Activated CD4-positive, alpha-beta T cell treated with anti-CD3 and anti-CD28 coated beads for 36 hours (primary cell): ENCODE results near the gene CSRP3. TPM values are rescaled to one million over a fixed set of nuclear protein-coding genes. Genes with fewer than 3 reads are reported as not detected.

Source experiments
- ATAC-seq: fragments of 200-7000 bp; cut with Tn5 transposase; one replicate; pipeline ENCODE4 v1.10.0; 2021; ENCODE audit warnings: mild to moderate bottlenecking, moderate library complexity
- CTCF ChIA-PET: fragments of 350-600 bp; sonication (Branson Sonifier 250); formaldehyde crosslinking; loops from one replicate; lab custom pipeline; 2021; ENCODE audit warnings: antibody characterized with exemption; lab: Charles Lee
- POLR2A ChIA-PET: fragments of 350-600 bp; sonication (Branson Sonifier 250); formaldehyde crosslinking; loops from one replicate; lab custom pipeline; 2021; ENCODE audit warnings: antibody characterized with exemption, inconsistent platforms; lab: Charles Lee
- DNase-seq: peaks from one replicate; pipeline ENCODE4 v3.0.0-alpha.2; 2020
- H3K27ac Mint-ChIP-seq: one replicate; pipeline ENCODE4 v1.8.0; 2021; ENCODE audit warnings: mixed read lengths
- H3K27me3 Mint-ChIP-seq: one replicate; pipeline ENCODE4 v1.8.0; 2021; ENCODE audit warnings: mixed read lengths
- H3K36me3 Mint-ChIP-seq: one replicate; pipeline ENCODE4 v1.8.0; 2021; ENCODE audit warnings: low read depth, mixed read lengths
- H3K4me1 Mint-ChIP-seq: one replicate; pipeline ENCODE4 v1.8.0; 2021; ENCODE audit warnings: mixed read lengths
- H3K4me3 Mint-ChIP-seq: one replicate; pipeline ENCODE4 v1.8.0; 2021; ENCODE audit warnings: mild to moderate bottlenecking, moderate library complexity, mixed read lengths
- H3K9me3 Mint-ChIP-seq: one replicate; pipeline ENCODE4 v1.8.0; 2021; ENCODE audit warnings: low read depth, mixed read lengths
- intact Hi-C, 2 experiments: fragments of 100-400 bp; cut with DNase I in 1 of 2; cut with micrococcal nuclease in 1 of 2; formaldehyde crosslinking; loops; one replicate each; pipeline versions ENCODE4 v1.14.2 to v1.15.1; 2022 to 2024; cut with DNase I, micrococcal nuclease
- total RNA-seq, 2 experiments: library from RNA; stranded (reverse); gene quantifications; one replicate each; pipeline ENCODE4 v1.2.3, GENCODE V29; 2021

CSRP3 gene
- total RNA-seq, 2 experiments from 2014 or later, result not detected

DNA sequence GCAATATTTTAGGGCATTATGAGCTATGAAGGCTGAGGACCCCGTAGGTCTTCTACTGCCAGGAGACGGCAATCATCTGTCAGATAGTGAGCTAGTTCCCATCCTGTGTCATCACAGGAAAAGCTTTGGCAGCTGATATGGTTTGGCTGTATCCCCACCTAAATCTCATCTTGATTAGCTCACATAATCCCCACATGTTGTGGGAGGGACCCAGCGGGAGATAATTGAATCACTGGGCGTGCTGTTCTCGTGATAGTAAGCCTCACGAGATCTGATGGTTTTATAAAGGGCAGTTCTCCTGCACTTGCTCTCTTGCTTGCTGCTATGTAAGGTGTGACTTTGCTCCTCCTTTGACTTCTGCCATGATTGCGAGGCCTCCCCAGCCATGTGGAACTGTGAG lies 18.1 kb downstream of the CSRP3 start:
- H3K27me3 Mint-ChIP-seq, result no peaks in the 10 kb centered on the region
- no peaks in the 10 kb centered on the region for H3K36me3 Mint-ChIP-seq
- CTCF ChIA-PET, result interaction anchor here (0.5 kb wide), 1 partner anchor 456 kb away, joined by 3 read pairs; no protein-coding TSS in a partner anchor
- intact Hi-C loops, result no loop called here
- no peaks in the 10 kb centered on the region for H3K9me3 Mint-ChIP-seq
- ATAC-seq, result no peak
- H3K4me3 Mint-ChIP-seq, result no peak overlapping the region
- POLR2A ChIA-PET, result no interaction called here
- H3K27ac Mint-ChIP-seq, result no peak overlapping the region
- no peaks in the 10 kb centered on the region for H3K4me1 Mint-ChIP-seq
- DNase-seq, result no peak

DNA sequence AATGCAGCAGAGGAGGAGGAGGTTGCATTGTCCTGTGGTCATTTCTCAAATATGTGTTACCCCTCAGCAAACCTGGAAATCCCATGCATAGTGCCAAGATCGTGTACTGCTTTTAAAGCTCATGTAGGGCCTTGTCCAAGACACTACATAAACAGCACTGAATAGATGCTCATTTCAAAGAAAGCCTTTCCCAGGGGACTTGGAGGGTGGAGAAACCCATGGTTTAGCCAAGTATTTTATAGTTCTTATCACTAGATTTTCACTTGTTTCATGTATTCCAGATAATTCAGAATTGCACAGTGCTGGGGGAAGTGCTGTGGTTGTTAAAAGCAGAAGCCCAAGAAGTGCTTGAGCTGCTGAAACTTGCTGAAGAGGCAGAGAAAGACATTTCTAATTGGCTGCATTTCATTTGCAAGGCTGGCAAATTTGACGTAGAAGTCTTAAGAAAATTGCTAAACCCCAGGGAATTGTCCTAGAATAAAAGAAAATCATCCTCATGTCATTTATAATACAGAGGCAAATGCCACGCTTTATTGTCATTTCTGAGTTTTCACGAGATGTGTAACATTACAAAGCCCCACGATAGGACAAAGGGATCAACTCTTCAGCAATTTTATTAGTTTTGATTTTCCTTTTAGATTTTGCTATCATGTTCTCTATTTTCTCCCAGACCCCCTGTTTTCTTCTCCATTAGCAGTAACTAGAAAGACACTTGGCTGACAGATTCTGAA lies 20.1 kb downstream of the CSRP3 start:
- Mint-ChIP-seq H3K4me1 (no peaks in the 10 kb centered on the region), H3K27me3 (no peaks in the 10 kb centered on the region), H3K4me3 (no peak overlapping the region), H3K9me3 (no peaks in the 10 kb centered on the region), H3K27ac (no peak overlapping the region), H3K36me3 (peaks cover 9% of the 10 kb centered on the region)
- DNase-seq (no peak), ATAC-seq (no peak)
- CTCF ChIA-PET, result interaction anchor here (0.9 kb wide), 1 partner anchor 34 kb away, joined by 3 read pairs; no protein-coding TSS in a partner anchor
- intact Hi-C loops, result no loop called here
- POLR2A ChIA-PET, result no interaction called here

DNA sequence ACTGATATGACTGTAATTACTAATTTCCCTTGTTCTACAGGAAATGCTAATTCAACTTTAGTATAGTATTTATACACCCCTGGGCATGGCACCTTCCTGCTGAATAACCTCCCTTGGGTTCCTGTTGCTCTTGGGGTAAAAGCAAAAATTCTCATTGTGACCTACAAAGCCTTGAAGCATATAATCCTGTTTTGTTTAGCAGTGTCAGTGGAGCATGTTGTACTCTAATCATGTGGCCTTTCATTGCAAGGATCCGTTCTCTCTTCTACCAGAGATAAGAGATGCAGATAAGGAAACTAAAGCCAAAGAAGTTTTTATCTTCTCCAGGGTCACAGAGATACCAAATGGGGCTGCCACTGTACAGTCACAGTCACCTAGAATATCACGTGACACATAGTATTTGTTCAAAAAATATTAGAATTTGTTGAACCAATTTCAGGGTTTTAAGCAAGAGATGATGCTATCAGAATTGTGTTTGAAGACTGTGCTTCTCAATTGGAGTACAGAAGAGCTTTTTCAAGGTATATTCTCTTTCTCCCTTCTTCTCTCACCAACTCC lies 25.1 kb downstream of the CSRP3 start:
- DNase-seq (no peak), ATAC-seq (no peak)
- H3K27ac Mint-ChIP-seq, result no peak overlapping the region
- no peaks in the 10 kb centered on the region for H3K27me3 Mint-ChIP-seq
- POLR2A ChIA-PET, result no interaction called here
- peaks cover 39% of the 10 kb centered on the region for H3K36me3 Mint-ChIP-seq
- H3K4me3 Mint-ChIP-seq, result no peak overlapping the region
- CTCF ChIA-PET, result interaction anchor here (0.7 kb wide), 1 partner anchor 10 kb away, joined by 3 read pairs; no protein-coding TSS in a partner anchor
- intact Hi-C loops, result no loop called here
- H3K4me1 Mint-ChIP-seq, result no peaks in the 10 kb centered on the region
- no peaks in the 10 kb centered on the region for H3K9me3 Mint-ChIP-seq

DNA sequence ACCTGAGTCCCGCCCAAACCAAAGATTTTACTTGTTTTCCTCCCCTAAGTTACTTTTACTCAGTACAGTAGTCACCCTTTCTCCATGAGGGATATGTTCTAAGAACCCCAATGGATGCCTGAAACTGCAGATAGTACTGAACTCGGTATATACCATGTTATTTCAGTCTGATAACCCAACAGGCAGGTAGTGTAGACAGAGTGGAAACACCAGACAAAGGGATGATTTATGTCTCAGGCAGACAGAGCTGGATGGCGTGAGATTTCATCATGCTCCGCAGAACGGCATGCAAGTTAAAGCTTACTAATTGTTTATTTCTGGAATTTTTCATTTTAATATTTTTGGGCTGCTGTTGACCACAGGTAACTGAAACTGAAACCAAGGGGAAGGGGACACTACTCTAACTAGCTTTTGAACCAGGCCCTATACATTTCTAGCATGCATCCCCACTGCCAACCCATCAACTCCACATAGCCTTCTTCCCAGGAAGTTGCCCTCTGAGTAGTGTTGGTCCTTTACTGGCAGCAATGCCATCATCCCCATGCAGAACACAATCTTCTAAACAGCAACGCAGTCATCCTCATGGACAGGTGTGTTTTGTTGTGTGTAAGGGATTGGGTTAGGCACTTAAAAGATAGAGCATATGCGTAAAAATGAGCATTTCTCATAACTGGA lies 27.7 kb downstream of the CSRP3 start:
- intact Hi-C loops, result no loop called here
- peaks cover 41% of the 10 kb centered on the region for H3K36me3 Mint-ChIP-seq
- ChIA-PET CTCF (no interaction called here), POLR2A (no interaction called here)
- ATAC-seq (no peak), DNase-seq (no peak)
- no peak overlapping the region for H3K4me3 Mint-ChIP-seq
- no peaks in the 10 kb centered on the region for H3K4me1 Mint-ChIP-seq
- no peak overlapping the region for H3K27ac Mint-ChIP-seq
- H3K27me3 Mint-ChIP-seq, result no peaks in the 10 kb centered on the region
- H3K9me3 Mint-ChIP-seq, result no peaks in the 10 kb centered on the region

DNA sequence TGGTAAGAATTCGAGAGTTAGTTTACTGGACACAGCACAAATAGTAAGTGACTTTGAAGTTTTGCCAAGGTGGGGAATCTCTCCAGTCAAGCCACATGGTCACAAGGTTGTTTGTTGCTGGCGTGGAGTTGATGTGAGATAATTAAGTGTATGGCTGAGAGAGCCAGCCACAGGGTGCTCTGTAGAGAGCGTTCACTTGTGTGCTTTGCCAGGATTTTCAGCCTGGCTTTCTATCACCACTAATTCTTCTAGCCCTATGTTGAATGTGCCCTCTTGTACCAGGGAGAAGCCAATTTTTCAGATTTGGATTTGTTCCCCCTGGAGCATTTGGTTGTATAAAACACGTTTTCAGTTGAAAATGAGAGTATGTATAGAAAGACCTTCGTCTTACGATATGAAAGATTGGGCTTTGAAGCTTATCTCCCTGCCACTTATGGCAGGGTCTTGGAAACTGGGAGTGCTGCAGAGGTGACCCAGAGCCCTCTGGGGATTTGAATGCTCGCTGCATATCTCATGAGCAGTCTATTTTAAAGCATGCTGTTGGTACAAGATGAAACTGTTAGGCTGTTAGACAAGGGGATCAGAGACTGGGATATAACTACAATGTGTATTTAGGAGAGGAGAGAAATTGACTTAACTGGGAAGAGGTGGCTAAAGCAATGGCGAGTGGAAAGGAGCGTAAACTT lies 28.6 kb downstream of the CSRP3 start:
- no peak for ATAC-seq
- H3K9me3 Mint-ChIP-seq, result no peaks in the 10 kb centered on the region
- intact Hi-C loops, result no loop called here
- H3K4me1 Mint-ChIP-seq, result no peaks in the 10 kb centered on the region
- H3K36me3 Mint-ChIP-seq, result peaks cover 46% of the 10 kb centered on the region
- H3K27me3 Mint-ChIP-seq, result no peaks in the 10 kb centered on the region
- ChIA-PET POLR2A (no interaction called here), CTCF (interaction anchor here (1.1 kb wide), 1 partner anchor 86 kb away, joined by 3 read pairs; no protein-coding TSS in a partner anchor)
- H3K27ac Mint-ChIP-seq, result no peak overlapping the region
- no peak for DNase-seq
- H3K4me3 Mint-ChIP-seq, result no peak overlapping the region

DNA sequence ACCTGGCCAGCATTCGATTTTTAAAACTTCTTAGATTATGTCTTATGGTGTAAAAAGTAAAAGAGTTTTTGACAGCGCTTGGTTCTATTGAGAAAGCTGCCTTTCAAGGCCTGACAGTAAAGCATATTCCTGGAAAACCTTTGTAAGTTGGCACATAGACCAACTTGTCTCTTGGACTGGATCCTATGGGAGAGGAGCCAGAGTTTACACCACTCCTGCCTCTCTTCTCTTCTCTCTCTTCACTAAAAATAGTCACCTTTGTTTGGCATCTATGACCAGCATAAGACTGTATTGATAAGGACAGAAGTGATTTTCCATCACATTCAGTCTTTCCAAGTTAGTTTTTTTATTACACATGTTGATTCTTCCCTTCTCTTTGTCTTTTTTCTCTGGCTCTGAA lies 33.7 kb downstream of the CSRP3 start:
- ChIA-PET CTCF (interaction anchor here (0.6 to 1.0 kb wide), 2 partner anchors 15 to 46 kb away, joined by 3 read pairs; no protein-coding TSS in a partner anchor), POLR2A (interaction anchor here (0.6 kb wide), 1 partner anchor 453 kb away, joined by 3 read pairs; no protein-coding TSS in a partner anchor)
- H3K27ac Mint-ChIP-seq, result no peak overlapping the region
- ATAC-seq (no peak), DNase-seq (no peak)
- H3K9me3 Mint-ChIP-seq, result no peaks in the 10 kb centered on the region
- intact Hi-C loops, result no loop called here
- H3K4me1 Mint-ChIP-seq, result no peaks in the 10 kb centered on the region
- H3K27me3 Mint-ChIP-seq, result no peaks in the 10 kb centered on the region
- no peak overlapping the region for H3K4me3 Mint-ChIP-seq
- peaks cover 43% of the 10 kb centered on the region for H3K36me3 Mint-ChIP-seq

DNA sequence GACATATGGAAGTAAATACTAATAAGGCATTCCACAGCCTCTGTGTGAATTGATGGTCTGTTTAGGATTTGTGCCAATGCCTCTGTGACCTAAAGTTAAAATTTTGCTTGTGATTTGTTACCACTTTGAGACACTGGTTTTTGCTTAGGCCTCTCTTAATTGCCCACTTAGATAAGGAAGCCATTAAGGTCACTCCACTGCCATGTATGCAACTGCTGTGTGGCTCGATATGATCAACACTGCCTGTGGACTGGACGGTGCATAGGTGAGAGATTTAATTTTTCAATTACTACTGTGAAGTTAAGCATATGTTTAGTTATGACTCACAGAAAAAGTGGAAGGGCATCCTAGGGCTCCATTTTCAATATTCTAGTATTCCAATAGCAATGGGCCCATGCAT lies 36.9 kb downstream of the CSRP3 start:
- intact Hi-C loops, result no loop called here

DNA sequence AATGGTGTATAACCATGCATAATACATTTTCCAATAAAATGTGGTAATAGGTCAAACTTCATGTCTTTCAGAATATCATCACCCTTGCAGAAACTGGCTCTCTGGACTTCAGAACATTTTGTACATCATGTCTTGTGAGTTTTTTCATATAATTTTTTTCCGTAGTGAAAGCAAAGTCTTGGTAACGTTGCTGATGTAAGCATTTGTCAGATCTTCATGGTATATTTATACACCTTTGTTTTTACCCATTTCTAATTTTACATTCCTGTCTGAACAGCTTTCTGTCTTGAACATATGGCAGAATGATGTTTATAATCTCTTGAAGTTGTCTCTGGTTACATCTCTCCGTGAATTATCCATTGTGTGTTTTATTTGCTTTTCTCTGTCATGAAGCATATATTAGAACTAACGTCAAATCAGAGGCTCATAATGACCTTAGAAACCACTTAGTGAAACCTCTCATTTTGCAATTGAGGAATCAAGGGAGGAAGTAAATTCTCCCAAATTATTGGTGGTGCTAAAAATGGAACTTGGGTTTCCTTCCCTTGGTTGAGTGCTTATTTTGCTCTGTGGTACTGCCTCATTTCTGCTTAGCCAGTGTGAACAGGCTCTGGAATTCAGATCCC lies 37.4 kb downstream of the CSRP3 start:
- Mint-ChIP-seq H3K27ac (no peak overlapping the region), H3K4me3 (no peak overlapping the region), H3K36me3 (peaks cover 46% of the 10 kb centered on the region), H3K9me3 (no peaks in the 10 kb centered on the region), H3K4me1 (no peaks in the 10 kb centered on the region), H3K27me3 (no peaks in the 10 kb centered on the region)
- CTCF ChIA-PET, result no interaction called here
- intact Hi-C loops, result no loop called here
- POLR2A ChIA-PET, result no interaction called here
- DNase-seq (no peak), ATAC-seq (no peak)

More for the DNA sequence above, 36.9 kb downstream of the CSRP3 start:
- H3K36me3 Mint-ChIP-seq, result peaks cover 42% of the 10 kb centered on the region
- H3K27me3 Mint-ChIP-seq, result no peaks in the 10 kb centered on the region
- no peaks in the 10 kb centered on the region for H3K4me1 Mint-ChIP-seq
- ATAC-seq (no peak), DNase-seq (no peak)
- H3K4me3 Mint-ChIP-seq, result no peak overlapping the region
- H3K27ac Mint-ChIP-seq, result no peak overlapping the region
- ChIA-PET POLR2A (no interaction called here), CTCF (no interaction called here)
- no peaks in the 10 kb centered on the region for H3K9me3 Mint-ChIP-seq

DNA sequence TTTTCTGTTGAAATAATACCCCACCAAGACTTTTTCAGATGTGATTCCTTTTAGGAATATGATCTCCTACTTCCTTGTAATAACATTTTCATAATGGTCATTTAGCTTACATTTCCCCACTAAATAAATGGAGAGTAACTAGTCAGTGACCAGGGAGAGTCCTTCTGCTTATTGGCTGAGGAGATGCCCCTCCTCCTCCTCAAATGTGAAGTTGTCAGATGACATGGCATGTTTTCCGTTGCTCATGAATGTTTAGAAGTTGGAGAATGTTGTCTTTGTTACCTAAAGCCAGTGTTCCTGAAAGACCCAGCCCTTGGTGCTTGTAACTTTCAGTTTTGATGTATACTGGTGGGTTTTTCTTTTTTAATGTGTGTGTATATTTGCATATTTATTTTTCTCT lies 38.2 kb downstream of the CSRP3 start:
- Mint-ChIP-seq H3K27me3 (no peaks in the 10 kb centered on the region), H3K4me1 (no peaks in the 10 kb centered on the region), H3K9me3 (no peaks in the 10 kb centered on the region), H3K27ac (no peak overlapping the region), H3K4me3 (no peak overlapping the region), H3K36me3 (peaks cover 46% of the 10 kb centered on the region)
- CTCF ChIA-PET, result no interaction called here
- intact Hi-C loops, result no loop called here
- POLR2A ChIA-PET, result no interaction called here
- ATAC-seq (no peak), DNase-seq (no peak)

DNA sequence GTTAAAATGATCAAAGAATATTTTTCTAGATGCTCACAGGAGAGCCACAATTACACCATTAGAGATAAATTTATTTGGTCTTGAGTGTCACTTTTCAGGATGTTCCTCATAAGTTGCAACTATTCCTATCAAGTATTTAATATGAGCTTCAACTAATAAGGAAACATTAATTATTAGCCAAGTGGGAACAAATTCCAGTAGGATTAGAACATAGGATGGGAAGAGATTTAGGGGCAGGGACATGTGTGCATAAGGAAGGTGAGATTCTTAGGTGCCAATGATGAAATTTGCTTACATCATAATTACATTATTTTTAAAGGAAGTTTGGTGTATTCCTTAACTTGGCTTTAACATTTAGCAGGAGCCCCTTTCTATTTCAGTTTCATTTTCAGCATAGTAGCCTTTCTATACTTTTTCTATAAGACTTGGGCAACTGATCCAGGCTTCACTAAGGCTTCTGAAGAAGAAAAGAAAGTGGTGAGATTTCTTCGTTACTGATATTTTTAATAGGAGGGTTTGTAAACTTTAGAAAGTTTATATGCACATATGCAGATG lies 38.8 kb downstream of the CSRP3 start:
- DNase-seq (no peak), ATAC-seq (no peak)
- H3K27me3 Mint-ChIP-seq, result no peaks in the 10 kb centered on the region
- ChIA-PET CTCF (no interaction called here), POLR2A (no interaction called here)
- no peaks in the 10 kb centered on the region for H3K9me3 Mint-ChIP-seq
- peaks cover 43% of the 10 kb centered on the region for H3K36me3 Mint-ChIP-seq
- intact Hi-C loops, result no loop called here
- no peaks in the 10 kb centered on the region for H3K4me1 Mint-ChIP-seq
- H3K27ac Mint-ChIP-seq, result no peak overlapping the region
- no peak overlapping the region for H3K4me3 Mint-ChIP-seq

DNA sequence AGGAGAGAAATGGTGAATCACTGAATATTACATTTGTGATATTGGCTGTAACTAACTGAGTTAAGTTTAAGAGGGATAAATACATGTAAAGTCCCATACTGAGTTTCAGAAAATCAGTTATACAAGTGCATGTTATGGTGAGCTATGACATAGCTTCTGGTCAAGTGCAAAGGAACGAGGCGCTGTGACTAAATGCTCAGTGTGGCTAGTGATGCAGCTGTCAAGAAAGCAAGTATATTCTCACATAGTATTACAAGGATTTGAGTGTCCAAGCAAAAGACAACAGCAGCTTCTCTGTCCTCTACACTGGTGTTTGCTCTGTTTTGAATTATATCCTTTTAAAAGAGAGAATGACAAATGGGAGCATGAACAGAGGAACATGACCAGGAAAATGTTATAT lies 40.1 kb downstream of the CSRP3 start:
- CTCF ChIA-PET, result interaction anchor here (1.6 kb wide), 1 partner anchor 91 kb away, joined by 5 read pairs; no protein-coding TSS in a partner anchor
- no peak for ATAC-seq
- H3K27ac Mint-ChIP-seq, result no peak overlapping the region
- POLR2A ChIA-PET, result no interaction called here
- H3K4me1 Mint-ChIP-seq, result no peaks in the 10 kb centered on the region
- no peak for DNase-seq
- peaks cover 42% of the 10 kb centered on the region for H3K36me3 Mint-ChIP-seq
- intact Hi-C loops, result no loop called here
- no peaks in the 10 kb centered on the region for H3K27me3 Mint-ChIP-seq
- no peak overlapping the region for H3K4me3 Mint-ChIP-seq
- no peaks in the 10 kb centered on the region for H3K9me3 Mint-ChIP-seq
